HG03280 (cell line): ENCODE results near the gene FLYWCH2.
A peak's percentile ranks its signal among the peaks of the same experiment; 100 is the strongest.

Source experiments
- ATAC-seq: cut with Tn5 transposase; IDR thresholded peaks from one replicate; pipeline ENCODE4 v1.9.1; 2021; ENCODE audit warnings: mild to moderate bottlenecking, moderate library complexity; ENCODE audit not compliant: unreplicated experiment

The FLYWCH2 gene

GRCh38 chr16:2882650-2883457, at the start of gene FLYWCH2:
FLYWCH2 (plus strand) TSS chr16:2883215; CDS start chr16:2896450, 13,235 bp downstream.
- ATAC-seq: peak; percentile 86

- no peak for ATAC-seq
Observed at GRCh38 chr16:2833776-2834175, 49.2 kb upstream of the FLYWCH2 start.

- ATAC-seq: no peak
Observed at GRCh38 chr16:2834968-2835367, 48.0 kb upstream of the FLYWCH2 start.

- no peak for ATAC-seq
Observed at GRCh38 chr16:2835638-2836493, 47.1 kb upstream of the FLYWCH2 start.

- ATAC-seq: no peak
Observed at GRCh38 chr16:2836646-2837508, 46.1 kb upstream of the FLYWCH2 start.

GRCh38 chr16:2838928-2839327, 44.1 kb upstream of the FLYWCH2 start:
- no peak for ATAC-seq

- ATAC-seq: no peak
Observed at GRCh38 chr16:2839650-2840450, 43.2 kb upstream of the FLYWCH2 start.

GRCh38 chr16:2840914-2841313, 42.1 kb upstream of the FLYWCH2 start:
- ATAC-seq: no peak

GRCh38 chr16:2841606-2842339, 41.2 kb upstream of the FLYWCH2 start:
- no peak for ATAC-seq

GRCh38 chr16:2842340-2843000, 40.5 kb upstream of the FLYWCH2 start:
- ATAC-seq: no peak

GRCh38 chr16:2843526-2843925, 39.5 kb upstream of the FLYWCH2 start:
- ATAC-seq: no peak

GRCh38 chr16:2845116-2845515, 37.9 kb upstream of the FLYWCH2 start:
- ATAC-seq: no peak

GRCh38 chr16:2846511-2847310, 36.3 kb upstream of the FLYWCH2 start:
- ATAC-seq: no peak

GRCh38 chr16:2848933-2849725, 33.9 kb upstream of the FLYWCH2 start:
- no peak for ATAC-seq

GRCh38 chr16:2852003-2852730, 30.8 kb upstream of the FLYWCH2 start:
- no peak for ATAC-seq

- no peak for ATAC-seq
Observed at GRCh38 chr16:2852731-2853507, 30.1 kb upstream of the FLYWCH2 start.
